Suppressor macrophage (primary cell): ENCODE measurements around the gene BMPR1A.
"Not testable (repeated sequence)": the region's sequence is repeated elsewhere in the genome, so short reads cannot be mapped to it uniquely, and the experiment has no call there.

ENCODE experiments used
- DNase-seq, 4 experiments: peaks; one replicate each; pipeline ENCODE4 v3.0.0-alpha.2; 2020 to 2022

BMPR1A gene

GRCh38 chr10:86850481-86850880 lies 94.1 kb downstream of the BMPR1A start:
- DNase-seq, result no peak

GRCh38 chr10:86851328-86852207 lies 95.1 kb downstream of the BMPR1A start:
- DNase-seq, result no peak

- not testable (repeated sequence) for DNase-seq
Observed at GRCh38 chr10:86853582-86853981, 97.2 kb downstream of the BMPR1A start.

- no peak for DNase-seq
Observed at GRCh38 chr10:86855513-86855912, 99.1 kb downstream of the BMPR1A start.

GRCh38 chr10:86856156-86856555 lies 99.7 kb downstream of the BMPR1A start:
- no peak for DNase-seq

GRCh38 chr10:86857128-86857721 lies 100.8 kb downstream of the BMPR1A start:
- peak; percentile 39 to 51 (median 42) for DNase-seq

GRCh38 chr10:86858011-86858410 lies 101.6 kb downstream of the BMPR1A start:
- peak in 2 of 4 experiments; percentile 30 to 31 for DNase-seq

- no peak for DNase-seq
Observed at GRCh38 chr10:86861351-86861750, 104.9 kb downstream of the BMPR1A start.

GRCh38 chr10:86862373-86862772 lies 106.0 kb downstream of the BMPR1A start:
- no peak for DNase-seq

GRCh38 chr10:86862786-86863483 lies 106.5 kb downstream of the BMPR1A start:
- no peak for DNase-seq

GRCh38 chr10:86863484-86863842 lies 107.0 kb downstream of the BMPR1A start:
- no peak for DNase-seq

GRCh38 chr10:86865011-86865811 lies 108.8 kb downstream of the BMPR1A start:
- not testable (repeated sequence) for DNase-seq

- DNase-seq, result no peak
Observed at GRCh38 chr10:86867149-86867548, 110.7 kb downstream of the BMPR1A start.

GRCh38 chr10:86868353-86868752 lies 111.9 kb downstream of the BMPR1A start:
- no peak for DNase-seq

GRCh38 chr10:86870679-86871078 lies 114.3 kb downstream of the BMPR1A start:
- DNase-seq, result no peak

- DNase-seq, result no peak
Observed at GRCh38 chr10:86871563-86872183, 115.3 kb downstream of the BMPR1A start.

GRCh38 chr10:86872757-86873156 lies 116.3 kb downstream of the BMPR1A start:
- DNase-seq, result peak; percentile 73 to 97 (median 88)

GRCh38 chr10:86876748-86877147 lies 120.3 kb downstream of the BMPR1A start:
- DNase-seq, result peak; percentile 44 to 86 (median 67)

GRCh38 chr10:86878983-86879713 lies 122.7 kb downstream of the BMPR1A start:
- peak; percentile 36 to 81 (median 60) for DNase-seq

- DNase-seq, result no peak
Observed at GRCh38 chr10:86880971-86881370, 124.6 kb downstream of the BMPR1A start.
